Heart left ventricle (tissue), 13 donors: ENCODE data around the gene C9orf78.

ENCODE experiments used
- POLR2A ChIP-seq, 2 donors: fragments of 450-650 bp; IDR thresholded peaks; one replicate each; pipeline ENCODE4 v1.6.1; 2017; ENCODE audit warnings: antibody characterized with exemption in 2 of 2, mild to moderate bottlenecking in 2 of 2, moderate library complexity in 2 of 2
- TF ChIP-seq, protein P1 (sequence below), 12 donors: fragments of 200-600 bp; sonication (generic) in 4 of 12; IDR thresholded peaks; one replicate each; pipeline versions ENCODE4 v1.5.0 to v1.8.0; 2018 to 2022; ENCODE audit warnings: antibody characterized with exemption in 12 of 12, mild to moderate bottlenecking in 5 of 12
- donor health status: ischemic (EF 13 %, LVEDD 7.1; RV severe dilation, severe dysfunction).
- donor health status: DM: no; HTN: yes; CAD: no.
- donor health status: DM: no; HTN: no; CAD: no.
- donor health status: ischemic (EF 25% LVEDD 6.9; RV normal size, moderate dysfunction).
- donor health status: ischemic (EF 25% LVEDD 5.7; RV mildly dilated, moderate dysfunction).
- donor health status: ischemic (EF 35%, LVEDD 5.7; RV mildly dilated, moderate dysfunction).
- donor health status: nonischemic (EF 11% LVEDD 7.7; RV severe dilation, severe dysfunction).
- donor health status: DM: yes; HTN: yes; CAD: no.
- donor health status: PGD.
- donor health status: ischemic (EF 29% LVEDD 5.4; RV normal size, mild dysfunction).
- donor health status: nonischemic (EF 23%, LVEDD 6.1; RV moderate dilation, normal function).

DNA sequence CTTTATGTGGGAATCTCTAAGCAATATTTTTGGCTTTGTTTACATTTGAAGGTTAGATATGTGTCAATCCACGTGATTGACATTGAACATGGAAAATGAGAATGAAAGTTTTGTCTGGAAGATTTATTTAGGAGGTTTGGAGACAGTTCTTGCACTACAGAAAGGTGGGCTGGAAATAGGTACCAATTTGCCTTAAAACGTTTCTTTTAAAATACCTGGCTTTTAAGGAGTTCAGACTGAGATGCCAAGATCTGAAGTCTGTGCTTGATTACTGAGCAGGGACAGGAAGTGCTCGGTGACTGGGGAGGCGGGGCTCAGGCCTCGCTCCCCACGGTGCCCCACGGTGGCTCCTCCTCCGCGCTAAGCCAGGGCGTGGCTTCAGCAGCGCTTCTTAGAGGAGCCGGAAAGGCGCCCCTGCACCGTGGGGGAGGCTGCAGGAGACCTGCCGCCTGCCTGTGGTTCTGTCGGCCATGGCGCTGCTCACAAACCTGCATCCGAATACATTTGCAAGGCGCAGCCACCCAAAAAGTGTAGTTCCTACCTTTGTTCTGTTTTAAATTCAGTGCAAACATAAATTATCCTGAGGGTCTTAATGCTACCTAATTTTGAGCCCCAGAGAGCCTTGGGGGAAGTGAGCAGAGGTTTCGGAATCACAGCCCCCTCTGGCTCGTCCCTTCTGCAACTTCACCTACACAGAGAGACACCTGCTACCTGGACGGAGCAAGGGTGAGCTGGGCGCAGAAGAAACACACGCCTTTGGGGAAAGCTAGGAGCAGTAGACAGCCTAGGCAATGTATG is 49.3 kb upstream of the C9orf78 start:
- TF ChIP-seq POLR2A (IDR thresholded peaks at IDR 0.05), result no peak
- TF ChIP-seq, protein P1, sequence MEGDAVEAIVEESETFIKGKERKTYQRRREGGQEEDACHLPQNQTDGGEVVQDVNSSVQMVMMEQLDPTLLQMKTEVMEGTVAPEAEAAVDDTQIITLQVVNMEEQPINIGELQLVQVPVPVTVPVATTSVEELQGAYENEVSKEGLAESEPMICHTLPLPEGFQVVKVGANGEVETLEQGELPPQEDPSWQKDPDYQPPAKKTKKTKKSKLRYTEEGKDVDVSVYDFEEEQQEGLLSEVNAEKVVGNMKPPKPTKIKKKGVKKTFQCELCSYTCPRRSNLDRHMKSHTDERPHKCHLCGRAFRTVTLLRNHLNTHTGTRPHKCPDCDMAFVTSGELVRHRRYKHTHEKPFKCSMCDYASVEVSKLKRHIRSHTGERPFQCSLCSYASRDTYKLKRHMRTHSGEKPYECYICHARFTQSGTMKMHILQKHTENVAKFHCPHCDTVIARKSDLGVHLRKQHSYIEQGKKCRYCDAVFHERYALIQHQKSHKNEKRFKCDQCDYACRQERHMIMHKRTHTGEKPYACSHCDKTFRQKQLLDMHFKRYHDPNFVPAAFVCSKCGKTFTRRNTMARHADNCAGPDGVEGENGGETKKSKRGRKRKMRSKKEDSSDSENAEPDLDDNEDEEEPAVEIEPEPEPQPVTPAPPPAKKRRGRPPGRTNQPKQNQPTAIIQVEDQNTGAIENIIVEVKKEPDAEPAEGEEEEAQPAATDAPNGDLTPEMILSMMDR (IDR thresholded peaks at IDR 0.05), result no peak
